ENCODE results near the gene MARVELD1. TPM values are rescaled to one million over a fixed set of nuclear protein-coding genes. Genes with fewer than 3 reads are reported as not detected.

Gene MARVELD1
- total and polyA plus RNA-seq, 2 of the 13 experiments (the other 11 are each of a cell fraction or from before 2014, with no cell fraction given), result not detected

- TF ChIP-seq RERE (CRISPR knock-in tag; IDR thresholded peaks at IDR 0.05; ENCODE audit: low read depth) (no peak), KDM1A (CRISPR knock-in tag; IDR thresholded peaks at IDR 0.05) (no peak), SMAD1 (CRISPR knock-in tag; IDR thresholded peaks at IDR 0.05; ENCODE audit: borderline replicate concordance, low read depth) (no peak), ZBTB1 (CRISPR knock-in tag; IDR thresholded peaks at IDR 0.05; ENCODE audit: borderline replicate concordance) (no peak)
Measured at GRCh38 chr10:97748116-97748515, 34.6 kb downstream of the MARVELD1 start (continued).

GRCh38 chr10:97752956-97753355, 39.4 kb downstream of the MARVELD1 start:
- FAIRE-seq (no peak), ATAC-seq (no peak), DNase-seq (ENCODE audit: low spot score) (no peak)
- H3K4me2 ChIP-seq (ENCODE audit: low read depth, low read length), result no peak overlapping the region
- no peaks in the 10 kb centered on the region for H3K79me2 ChIP-seq (ENCODE audit: insufficient read depth, low read length)
- H3K9ac ChIP-seq (ENCODE audit: insufficient read depth, low read depth, low read length), result no peak overlapping the region
- intact Hi-C loops (cut with micrococcal nuclease; ENCODE audit: unreplicated experiment) (no loop called here), in situ Hi-C loops (cut with HindIII; ENCODE audit: extremely low pct_ligation_motif_present, low pct_unique_long_range_greater_than_20kb) (no loop called here)
- ChIA-PET POLR2A (no interaction called here), CTCF (ENCODE audit: low intra/inter-chr PET ratio, low total read pairs) (no interaction called here)
- no peak overlapping the region for H3K4me3 ChIP-seq (replicated peaks in 1 of 3; ENCODE audit: insufficient read depth in 1 of 3, low read depth in 2 of 3, low read length in 3 of 3)
- H3K27me3 ChIP-seq (ENCODE audit: control insufficient read depth in 1 of 2, insufficient read depth in 2 of 2, low read length in 2 of 2), result no peaks in the 10 kb centered on the region
- peaks cover 51 to 95% of the 10 kb centered on the region in 2 experiments for H3K36me3 ChIP-seq (replicated peaks in 1 of 2; ENCODE audit: control insufficient read depth in 1 of 2, insufficient read depth in 2 of 2, low read length in 2 of 2)
- no peaks in the 10 kb centered on the region for H4K20me1 ChIP-seq (ENCODE audit: insufficient read depth, low read length)
- 95% methylated on average over 18 of the region's 18 CpGs for WGBS (ENCODE audit: low lambda C conversion rate)
- BruUV-seq (replicated peaks), result no TSS peak
- H3K9me3 ChIP-seq (ENCODE audit: low read length), result no peaks in the 10 kb centered on the region
- no peak overlapping the region for H3K27ac ChIP-seq (ENCODE audit: extremely low read length, insufficient read depth, low read length)
- H2AFZ ChIP-seq (ENCODE audit: low read length), result no peak overlapping the region
- TF ChIP-seq AGO2 (optimal IDR thresholded peaks at IDR 0.05; ENCODE audit: low read depth, low read length) (peak; percentile 50), ZNF792 (CRISPR knock-in tag; IDR thresholded peaks at IDR 0.05) (no peak), SP1 (IDR thresholded peaks at IDR 0.05) (no peak), SP1 (CRISPR knock-in tag; IDR thresholded peaks at IDR 0.05) (no peak)
- TF ChIP-seq, protein P1, sequence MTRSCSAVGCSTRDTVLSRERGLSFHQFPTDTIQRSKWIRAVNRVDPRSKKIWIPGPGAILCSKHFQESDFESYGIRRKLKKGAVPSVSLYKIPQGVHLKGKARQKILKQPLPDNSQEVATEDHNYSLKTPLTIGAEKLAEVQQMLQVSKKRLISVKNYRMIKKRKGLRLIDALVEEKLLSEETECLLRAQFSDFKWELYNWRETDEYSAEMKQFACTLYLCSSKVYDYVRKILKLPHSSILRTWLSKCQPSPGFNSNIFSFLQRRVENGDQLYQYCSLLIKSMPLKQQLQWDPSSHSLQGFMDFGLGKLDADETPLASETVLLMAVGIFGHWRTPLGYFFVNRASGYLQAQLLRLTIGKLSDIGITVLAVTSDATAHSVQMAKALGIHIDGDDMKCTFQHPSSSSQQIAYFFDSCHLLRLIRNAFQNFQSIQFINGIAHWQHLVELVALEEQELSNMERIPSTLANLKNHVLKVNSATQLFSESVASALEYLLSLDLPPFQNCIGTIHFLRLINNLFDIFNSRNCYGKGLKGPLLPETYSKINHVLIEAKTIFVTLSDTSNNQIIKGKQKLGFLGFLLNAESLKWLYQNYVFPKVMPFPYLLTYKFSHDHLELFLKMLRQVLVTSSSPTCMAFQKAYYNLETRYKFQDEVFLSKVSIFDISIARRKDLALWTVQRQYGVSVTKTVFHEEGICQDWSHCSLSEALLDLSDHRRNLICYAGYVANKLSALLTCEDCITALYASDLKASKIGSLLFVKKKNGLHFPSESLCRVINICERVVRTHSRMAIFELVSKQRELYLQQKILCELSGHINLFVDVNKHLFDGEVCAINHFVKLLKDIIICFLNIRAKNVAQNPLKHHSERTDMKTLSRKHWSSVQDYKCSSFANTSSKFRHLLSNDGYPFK (CRISPR knock-in tag; IDR thresholded peaks at IDR 0.05; ENCODE audit: borderline replicate concordance), result no peak
- H3K4me1 ChIP-seq (ENCODE audit: insufficient read depth, low read length), result no peaks in the 10 kb centered on the region

Data from HepG2 (cell line).